Urinary bladder (tissue), 4 donors: ENCODE measurements around the gene ISCU. TPM values are rescaled to one million over a fixed set of nuclear protein-coding genes. Genes with fewer than 3 reads are reported as not detected.
A peak's percentile ranks its signal among the peaks of the same experiment; 100 is the strongest.

Experiments
- DNase-seq: peaks from one replicate; pipeline ENCODE4 v3.0.0-alpha.2; 2015; ENCODE audit errors: extremely low spot score
- H3K27ac ChIP-seq: one replicate; pipeline ENCODE4 v1.5.1; 2013; ENCODE audit warnings: low read depth, mild to moderate bottlenecking, moderate library complexity
- H3K36me3 ChIP-seq: one replicate; pipeline ENCODE4 v1.6.1; 2013; ENCODE audit warnings: mild to moderate bottlenecking, moderate library complexity; ENCODE audit not compliant: insufficient read depth
- H3K4me1 ChIP-seq: one replicate; pipeline ENCODE4 v1.6.1; 2013; ENCODE audit warnings: mild to moderate bottlenecking, moderate library complexity; ENCODE audit not compliant: insufficient read depth
- H3K4me3 ChIP-seq: one replicate; pipeline ENCODE4 v1.5.1; 2013; ENCODE audit warnings: low read depth, low read length
- WGBS: extraction: QIAGEN DNeasy Blood & Tissue Kit; methylation state at CpG from one replicate; pipeline ENCODE4 v1.1.7; 2013; 5-methylcytosine and 5-hydroxymethylcytosine counted together
- polyA plus RNA-seq: library from polyadenylated mRNA; stranded (reverse); fragments of 200-250 nt; gene quantifications from one replicate; pipeline ENCODE4 v1.2.3, GENCODE V29; 2013
- total RNA-seq: library from RNA; depleted of rRNA; stranded (reverse); fragments of >200 nt; gene quantifications from one replicate; pipeline ENCODE4 v1.2.3, GENCODE V29; 2014
- donor health status: healthy with polysubstance abuse.
- donor health status: healthy.

The ISCU gene
- total and polyA plus RNA-seq, 2 donors = 91.3 to 210 TPM

- H3K4me1 ChIP-seq = no peaks in the 10 kb centered on the region
- H3K27ac ChIP-seq = no peak overlapping the region
- H3K36me3 ChIP-seq = no peaks in the 10 kb centered on the region
- H3K4me3 ChIP-seq = no peak overlapping the region
- WGBS = 92% methylated on average over 25 of the region's 25 CpGs
- no peak for DNase-seq
Observed at GRCh38 chr12:108592033-108592909, 29.9 kb downstream of the ISCU start.

DNA sequence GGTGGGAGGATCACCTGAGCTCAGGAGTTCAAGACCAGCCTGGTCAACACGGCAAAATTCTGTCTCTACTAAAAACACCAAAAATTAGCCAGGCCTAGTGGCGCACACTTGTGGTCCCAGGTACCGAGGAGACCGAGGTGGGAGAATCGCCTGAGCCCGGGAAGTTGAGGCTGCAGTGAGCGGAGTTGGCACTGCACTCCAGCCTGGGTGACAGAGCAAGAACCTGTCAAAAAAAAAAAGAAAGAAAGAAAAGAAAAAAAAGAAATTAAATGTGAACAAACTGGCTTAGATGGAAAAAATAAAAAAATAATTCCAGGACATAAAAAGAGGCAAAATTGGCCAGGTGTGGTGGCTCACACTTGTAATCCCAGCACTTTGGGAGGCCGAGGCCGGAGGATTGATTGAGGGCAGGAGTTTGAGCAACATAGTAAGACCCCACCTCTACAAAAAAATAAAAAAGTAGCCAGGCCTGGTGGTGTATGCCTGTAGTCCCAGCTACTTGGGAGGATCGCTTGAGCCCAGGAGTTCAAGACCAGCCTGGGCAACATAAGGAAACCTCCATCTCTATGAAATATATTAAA is 32.0 kb downstream of the ISCU start:
- Histone ChIP-seq H3K4me3 (no peak overlapping the region), H3K4me1 (no peaks in the 10 kb centered on the region), H3K27ac (no peak overlapping the region), H3K36me3 (no peaks in the 10 kb centered on the region)
- 91% methylated on average over 10 of the region's 10 CpGs for WGBS
- DNase-seq = no peak

- no peak for DNase-seq
- Histone ChIP-seq H3K4me3 (no peak overlapping the region), H3K4me1 (no peaks in the 10 kb centered on the region), H3K36me3 (no peaks in the 10 kb centered on the region), H3K27ac (no peak overlapping the region)
- WGBS = 89% methylated on average over 7 of the region's 7 CpGs
Observed at GRCh38 chr12:108594960-108595710, 32.7 kb downstream of the ISCU start.

GRCh38 chr12:108595711-108596647 is 33.6 kb downstream of the ISCU start:
- WGBS = 57% methylated on average over 17 of the region's 17 CpGs
- no peaks in the 10 kb centered on the region for H3K36me3 ChIP-seq
- no peaks in the 10 kb centered on the region for H3K4me1 ChIP-seq
- peak overlapping the region; percentile 9 for H3K4me3 ChIP-seq
- no peak for DNase-seq
- H3K27ac ChIP-seq = peak overlapping the region; percentile 28

DNA sequence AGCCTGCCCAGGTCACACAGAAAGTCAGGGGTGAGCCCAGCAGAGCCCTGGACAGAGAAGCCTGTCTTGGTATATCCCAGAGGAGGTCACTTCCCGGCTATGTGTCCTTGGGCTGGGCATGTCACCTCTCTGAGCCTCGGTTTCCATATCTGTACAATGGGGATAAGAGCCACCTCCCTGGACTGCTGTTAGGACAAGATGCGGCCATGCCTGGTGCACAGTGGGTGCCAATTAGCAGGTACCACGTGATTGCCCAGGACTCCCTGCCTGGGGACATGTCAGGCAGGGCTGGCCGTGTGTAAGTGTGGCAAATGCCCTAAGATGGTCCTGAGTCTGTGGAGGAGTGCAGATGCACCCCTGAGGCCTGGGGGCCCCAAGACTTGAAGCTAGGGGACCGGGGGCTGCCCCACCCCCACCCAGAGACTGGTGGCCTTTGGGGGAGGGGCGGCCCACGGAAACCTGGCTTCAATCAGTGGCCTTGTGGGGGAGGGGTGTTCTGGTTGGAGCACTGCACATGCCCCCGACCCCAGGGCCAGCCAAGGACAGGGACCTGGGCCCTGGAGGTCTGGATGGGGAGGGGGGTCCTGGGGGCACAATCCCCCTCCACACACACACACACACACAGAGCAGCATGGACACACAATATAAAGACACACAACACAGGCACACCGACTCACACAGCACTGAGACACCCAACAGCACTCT is 34.6 kb downstream of the ISCU start:
- DNase-seq = no peak
- no peaks in the 10 kb centered on the region for H3K36me3 ChIP-seq
- no peak overlapping the region for H3K27ac ChIP-seq
- H3K4me1 ChIP-seq = no peaks in the 10 kb centered on the region
- H3K4me3 ChIP-seq = peak overlapping the region; percentile 49
- WGBS = 36% methylated on average over 10 of the region's 10 CpGs

GRCh38 chr12:108597559-108598471 is 35.4 kb downstream of the ISCU start, which contains the start of gene TMEM119:
TMEM119 (minus strand) TSS chr12:108598084; CDS start chr12:108592383, 5,701 bp downstream.
- peak within 1 kb of the TSS; percentile 87 for H3K27ac ChIP-seq
- WGBS = 27% methylated on average over 26 of the region's 27 CpGs
- no peak for DNase-seq
- no peaks in the 10 kb centered on the region for H3K4me1 ChIP-seq
- peak within 1 kb of the TSS; percentile 49 for H3K4me3 ChIP-seq
- H3K36me3 ChIP-seq = no peaks in the 10 kb centered on the region

- no peak overlapping the region for H3K4me3 ChIP-seq
- peak overlapping the region; percentile 28 for H3K27ac ChIP-seq
- no peaks in the 10 kb centered on the region for H3K4me1 ChIP-seq
- no peak for DNase-seq
- no peaks in the 10 kb centered on the region for H3K36me3 ChIP-seq
- WGBS = 91% methylated on average over 11 of the region's 11 CpGs
Observed at GRCh38 chr12:108598553-108599250, 36.3 kb downstream of the ISCU start.

- H3K4me1 ChIP-seq = no peaks in the 10 kb centered on the region
- H3K27ac ChIP-seq = peak overlapping the region; percentile 54
- WGBS = 82% methylated on average over 6 of the region's 6 CpGs
- no peak for DNase-seq
- H3K4me3 ChIP-seq = no peak overlapping the region
- no peaks in the 10 kb centered on the region for H3K36me3 ChIP-seq
Observed at GRCh38 chr12:108599541-108599940, 37.1 kb downstream of the ISCU start.

- Histone ChIP-seq H3K4me1 (no peaks in the 10 kb centered on the region), H3K36me3 (no peaks in the 10 kb centered on the region), H3K27ac (no peak overlapping the region), H3K4me3 (no peak overlapping the region)
- DNase-seq = no peak
- WGBS = 85% methylated on average over 10 of the region's 10 CpGs
Observed at GRCh38 chr12:108599948-108600701, 37.7 kb downstream of the ISCU start.

DNA sequence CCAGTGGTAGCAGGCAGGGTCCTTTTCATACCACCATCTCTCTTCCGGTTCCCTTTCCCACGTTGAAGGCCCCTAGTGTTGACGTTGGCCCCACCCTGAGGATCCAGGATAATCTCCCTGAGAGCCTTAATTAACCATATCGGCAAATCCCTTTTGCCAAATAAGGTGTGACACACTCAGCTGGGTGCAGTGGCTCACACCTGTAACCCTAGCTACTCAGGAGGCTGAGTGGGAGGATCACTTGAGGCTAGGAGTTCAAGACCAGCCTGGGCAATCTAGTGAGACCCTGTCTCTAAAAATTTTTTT is 38.3 kb downstream of the ISCU start:
- H3K36me3 ChIP-seq = no peaks in the 10 kb centered on the region
- no peak for DNase-seq
- no peak overlapping the region for H3K4me3 ChIP-seq
- WGBS = 61% methylated on average over 4 of the region's 4 CpGs
- H3K27ac ChIP-seq = no peak overlapping the region
- no peaks in the 10 kb centered on the region for H3K4me1 ChIP-seq

DNA sequence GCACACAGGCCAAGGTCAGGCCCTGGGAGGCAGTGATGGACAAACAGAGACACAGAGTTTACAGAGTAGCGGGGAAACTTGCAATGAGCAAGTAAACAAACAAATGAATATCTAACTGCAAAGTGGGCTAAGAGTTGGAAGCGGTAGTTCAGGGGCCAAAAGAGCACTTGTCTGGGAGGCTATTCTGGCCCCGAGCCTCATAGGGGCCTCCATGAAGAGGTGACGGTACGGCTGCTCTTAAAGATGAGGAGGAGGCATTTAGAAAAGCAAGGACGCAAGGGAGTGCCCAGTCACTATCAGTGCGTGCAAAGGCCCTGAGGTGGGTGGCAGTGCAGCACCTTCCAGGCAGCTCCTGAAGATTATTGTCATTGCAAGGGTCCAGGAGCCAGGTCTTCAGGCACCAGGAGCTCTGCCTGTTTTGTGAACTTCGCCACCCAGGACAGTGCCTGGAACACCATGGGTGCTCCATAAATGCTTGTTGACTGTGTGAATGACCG is 39.9 kb downstream of the ISCU start:
- Histone ChIP-seq H3K4me1 (no peaks in the 10 kb centered on the region), H3K36me3 (no peaks in the 10 kb centered on the region), H3K27ac (no peak overlapping the region), H3K4me3 (no peak overlapping the region)
- no peak for DNase-seq
- WGBS = 97% methylated on average over 9 of the region's 9 CpGs
